C4-2B (cell line): ENCODE results near the gene SGIP1.

Source experiments
- H3K27ac ChIP-seq: fragments of 450-650 bp; 2 replicates; pipeline ENCODE4 v1.5.1; 2017
- ZFX ChIP-seq: fragments of 450-650 bp; IDR thresholded peaks from 2 replicates; pipeline ENCODE4 v1.6.1; 2017
- TF ChIP-seq, protein P1 (sequence below): fragments of 450-650 bp; conservative IDR thresholded peaks from 2 replicates; pipeline ENCODE4 v1.5.1; 2017; ENCODE audit warnings: mild to moderate bottlenecking

SGIP1 gene, protein sequence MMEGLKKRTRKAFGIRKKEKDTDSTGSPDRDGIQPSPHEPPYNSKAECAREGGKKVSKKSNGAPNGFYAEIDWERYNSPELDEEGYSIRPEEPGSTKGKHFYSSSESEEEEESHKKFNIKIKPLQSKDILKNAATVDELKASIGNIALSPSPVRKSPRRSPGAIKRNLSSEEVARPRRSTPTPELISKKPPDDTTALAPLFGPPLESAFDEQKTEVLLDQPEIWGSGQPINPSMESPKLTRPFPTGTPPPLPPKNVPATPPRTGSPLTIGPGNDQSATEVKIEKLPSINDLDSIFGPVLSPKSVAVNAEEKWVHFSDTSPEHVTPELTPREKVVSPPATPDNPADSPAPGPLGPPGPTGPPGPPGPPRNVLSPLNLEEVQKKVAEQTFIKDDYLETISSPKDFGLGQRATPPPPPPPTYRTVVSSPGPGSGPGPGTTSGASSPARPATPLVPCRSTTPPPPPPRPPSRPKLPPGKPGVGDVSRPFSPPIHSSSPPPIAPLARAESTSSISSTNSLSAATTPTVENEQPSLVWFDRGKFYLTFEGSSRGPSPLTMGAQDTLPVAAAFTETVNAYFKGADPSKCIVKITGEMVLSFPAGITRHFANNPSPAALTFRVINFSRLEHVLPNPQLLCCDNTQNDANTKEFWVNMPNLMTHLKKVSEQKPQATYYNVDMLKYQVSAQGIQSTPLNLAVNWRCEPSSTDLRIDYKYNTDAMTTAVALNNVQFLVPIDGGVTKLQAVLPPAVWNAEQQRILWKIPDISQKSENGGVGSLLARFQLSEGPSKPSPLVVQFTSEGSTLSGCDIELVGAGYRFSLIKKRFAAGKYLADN

DNA sequence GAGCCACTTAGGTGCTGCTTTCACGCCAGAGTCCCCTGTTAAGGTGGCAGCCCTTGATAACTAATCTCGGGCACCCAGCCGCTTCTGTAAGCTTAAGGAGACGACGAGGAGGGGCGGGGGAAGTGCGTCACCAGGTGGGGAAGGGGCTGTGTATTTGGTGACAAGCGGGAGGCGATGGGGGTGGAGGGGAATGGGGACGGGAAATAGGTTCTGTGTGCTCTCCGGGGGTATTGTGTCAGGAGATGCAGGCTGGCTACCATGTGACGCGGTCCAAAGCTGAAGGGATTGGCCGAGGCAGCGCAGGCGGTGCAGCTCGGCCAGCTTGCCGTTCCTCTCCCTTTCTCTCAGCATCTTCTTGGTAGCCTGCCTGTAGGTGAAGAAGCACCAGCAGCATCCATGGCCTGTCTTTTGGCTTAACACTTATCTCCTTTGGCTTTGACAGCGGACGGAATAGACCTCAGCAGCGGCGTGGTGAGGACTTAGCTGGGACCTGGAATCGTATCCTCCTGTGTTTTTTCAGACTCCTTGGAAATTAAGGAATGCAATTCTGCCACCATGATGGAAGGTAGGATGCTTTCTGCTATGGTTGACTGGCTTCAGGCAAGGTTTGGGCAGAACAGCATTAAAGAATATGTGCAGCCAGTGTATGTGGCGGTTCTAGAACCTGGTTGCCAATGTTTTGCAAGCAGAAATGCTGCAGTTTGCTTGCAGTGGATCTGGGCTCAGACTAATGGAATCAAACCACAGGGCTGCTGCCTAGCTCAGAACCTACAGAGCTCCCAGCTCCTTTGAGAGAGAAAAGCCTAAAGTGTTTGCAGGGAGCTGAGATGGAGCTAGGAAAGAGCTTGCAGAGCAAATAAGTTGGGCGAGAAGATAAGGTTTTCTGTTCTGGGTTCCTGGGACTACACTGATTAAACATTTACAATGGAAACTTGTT lies at the start of gene SGIP1:
SGIP1 (plus strand) TSS at position 350 of the 937 bp plus-strand sequence; CDS start at position 556, 206 bp downstream.
- H3K27ac ChIP-seq = no peak within 1 kb of the TSS
- TF ChIP-seq, protein P1, sequence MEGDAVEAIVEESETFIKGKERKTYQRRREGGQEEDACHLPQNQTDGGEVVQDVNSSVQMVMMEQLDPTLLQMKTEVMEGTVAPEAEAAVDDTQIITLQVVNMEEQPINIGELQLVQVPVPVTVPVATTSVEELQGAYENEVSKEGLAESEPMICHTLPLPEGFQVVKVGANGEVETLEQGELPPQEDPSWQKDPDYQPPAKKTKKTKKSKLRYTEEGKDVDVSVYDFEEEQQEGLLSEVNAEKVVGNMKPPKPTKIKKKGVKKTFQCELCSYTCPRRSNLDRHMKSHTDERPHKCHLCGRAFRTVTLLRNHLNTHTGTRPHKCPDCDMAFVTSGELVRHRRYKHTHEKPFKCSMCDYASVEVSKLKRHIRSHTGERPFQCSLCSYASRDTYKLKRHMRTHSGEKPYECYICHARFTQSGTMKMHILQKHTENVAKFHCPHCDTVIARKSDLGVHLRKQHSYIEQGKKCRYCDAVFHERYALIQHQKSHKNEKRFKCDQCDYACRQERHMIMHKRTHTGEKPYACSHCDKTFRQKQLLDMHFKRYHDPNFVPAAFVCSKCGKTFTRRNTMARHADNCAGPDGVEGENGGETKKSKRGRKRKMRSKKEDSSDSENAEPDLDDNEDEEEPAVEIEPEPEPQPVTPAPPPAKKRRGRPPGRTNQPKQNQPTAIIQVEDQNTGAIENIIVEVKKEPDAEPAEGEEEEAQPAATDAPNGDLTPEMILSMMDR = no peak
- no peak for TF ChIP-seq ZFX

DNA sequence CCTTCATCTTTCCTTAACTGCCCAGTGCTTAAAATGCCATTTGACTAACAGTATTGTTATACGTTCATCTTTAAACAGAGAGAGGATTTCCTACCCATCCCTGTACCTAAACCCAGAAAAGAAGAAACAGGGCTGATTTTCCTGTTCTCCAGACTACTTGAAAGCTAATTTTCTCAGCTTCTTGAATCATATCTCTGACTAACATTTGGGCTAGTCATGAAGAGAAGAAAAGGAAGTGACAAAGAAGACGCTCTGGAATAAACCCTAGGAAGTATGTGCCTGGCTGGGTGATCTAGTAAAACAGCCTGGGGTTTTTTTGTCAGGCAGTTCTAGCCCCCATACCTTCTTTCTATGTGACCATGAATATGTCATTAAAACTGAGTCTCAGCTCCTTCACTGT lies 44.8 kb upstream of the SGIP1 start:
- TF ChIP-seq, protein P1 = no peak
- no peak for TF ChIP-seq ZFX
- no peak overlapping the region for H3K27ac ChIP-seq

DNA sequence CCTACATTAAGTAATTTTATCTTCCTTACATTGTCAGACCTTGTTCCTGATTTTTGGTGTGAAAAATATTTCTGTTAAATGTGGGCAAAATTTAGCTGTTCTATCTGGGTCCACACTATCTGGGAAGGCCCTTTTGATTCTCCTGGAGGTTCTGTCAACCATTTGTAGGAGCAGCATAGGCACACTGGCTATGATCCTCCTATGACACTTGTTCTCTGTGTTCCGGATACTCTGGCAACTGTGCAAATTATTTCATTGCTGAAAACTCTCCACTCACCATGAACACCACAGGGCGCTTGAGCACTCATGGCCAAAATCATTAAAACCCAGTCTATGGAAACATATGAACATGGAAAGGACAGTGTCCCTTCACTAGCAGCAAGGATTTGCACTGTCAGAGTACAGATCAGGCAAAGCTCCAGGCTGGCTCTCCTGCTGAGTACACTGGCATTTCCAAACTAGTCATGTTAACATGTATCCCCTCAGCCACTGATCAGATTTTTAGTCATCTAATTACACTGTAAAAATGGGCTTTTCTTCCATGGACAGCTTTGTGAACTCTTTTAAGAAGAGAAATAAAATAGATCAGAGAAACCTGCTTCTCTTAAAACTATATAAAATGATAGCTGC lies 43.9 kb upstream of the SGIP1 start:
- TF ChIP-seq ZFX = no peak
- TF ChIP-seq, protein P1 = no peak
- no peak overlapping the region for H3K27ac ChIP-seq

DNA sequence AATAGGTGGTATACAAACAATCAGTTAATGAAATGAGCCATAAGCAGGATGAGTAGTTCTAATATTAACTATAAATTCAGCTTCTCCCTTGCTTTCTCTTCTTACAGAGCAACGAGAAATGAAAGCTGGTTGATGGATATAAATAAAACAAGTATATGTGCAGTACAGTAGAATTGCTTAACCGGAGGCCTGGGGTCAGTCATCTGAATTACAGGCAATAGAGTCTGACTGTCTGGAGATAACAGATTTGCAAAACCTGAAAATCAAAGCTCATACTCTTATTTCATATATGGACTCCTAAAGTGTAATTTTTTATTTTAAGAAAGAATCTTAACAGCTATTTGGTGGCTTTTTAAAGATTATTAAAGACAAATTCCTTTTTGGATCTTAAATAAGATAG lies 43.1 kb upstream of the SGIP1 start:
- TF ChIP-seq, protein P1 = no peak
- TF ChIP-seq ZFX = no peak
- no peak overlapping the region for H3K27ac ChIP-seq

DNA sequence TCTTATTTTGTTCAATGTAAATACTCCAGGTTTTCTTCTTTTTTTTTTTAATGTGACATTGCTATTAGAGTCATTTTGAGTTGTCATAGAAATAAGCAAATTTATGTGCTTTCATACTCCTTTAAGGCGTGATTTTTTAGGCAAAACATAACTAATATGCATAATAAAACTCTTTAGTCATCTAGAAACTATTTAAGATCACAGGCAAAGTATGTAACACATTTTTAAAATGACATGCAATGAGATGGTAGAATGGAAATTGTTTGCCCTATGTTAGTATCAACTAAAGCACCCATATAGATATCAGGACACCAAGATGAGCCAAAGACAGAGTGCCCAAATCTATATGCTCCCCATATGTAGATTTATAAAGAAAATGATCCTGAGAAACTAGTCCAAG lies 41.5 kb upstream of the SGIP1 start:
- no peak overlapping the region for H3K27ac ChIP-seq

DNA sequence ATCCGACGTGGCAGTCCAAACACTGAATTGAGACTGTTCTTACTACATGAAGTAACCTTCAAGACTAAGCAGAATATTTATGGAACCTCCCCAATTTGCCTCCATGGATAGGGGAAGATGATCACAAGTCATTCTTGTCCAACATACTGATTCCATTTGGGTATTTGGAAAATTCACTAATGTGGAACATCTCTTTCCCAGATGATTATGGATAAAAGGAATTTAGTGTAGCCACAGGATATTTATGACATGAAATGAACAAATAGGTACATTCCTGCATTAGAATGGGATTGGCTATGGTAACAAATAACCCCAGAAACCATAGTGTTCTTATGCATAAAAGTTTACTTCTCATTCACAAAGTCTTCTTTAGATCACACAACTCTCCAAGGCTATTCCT lies 40.2 kb upstream of the SGIP1 start:
- H3K27ac ChIP-seq = no peak overlapping the region
- TF ChIP-seq, protein P1 = no peak
- TF ChIP-seq ZFX = no peak

More for the DNA sequence above, 41.5 kb upstream of the SGIP1 start:
- TF ChIP-seq ZFX = no peak
- TF ChIP-seq, protein P1 = no peak
